Measurements from ENCODE around the gene VIPR1.
"Not testable (repeated sequence)": the region's sequence is repeated elsewhere in the genome, so short reads cannot be mapped to it uniquely, and the experiment has no call there.

VIPR1 gene

GRCh38 chr3:42535981-42536784 lies 33.7 kb downstream of the VIPR1 start:
- no peak for DNase-seq

GRCh38 chr3:42537350-42537749 lies 34.9 kb downstream of the VIPR1 start:
- no peak for DNase-seq

- peak; percentile 32 for DNase-seq
Measured at GRCh38 chr3:42539871-42540714, 37.6 kb downstream of the VIPR1 start.

GRCh38 chr3:42541079-42541478 lies 38.6 kb downstream of the VIPR1 start:
- DNase-seq, result no peak

- no peak for DNase-seq
Measured at GRCh38 chr3:42544492-42545283, 42.2 kb downstream of the VIPR1 start.

GRCh38 chr3:42545284-42545900 lies 42.9 kb downstream of the VIPR1 start:
- no peak for DNase-seq

GRCh38 chr3:42546691-42547213 lies 44.3 kb downstream of the VIPR1 start:
- DNase-seq, result no peak

GRCh38 chr3:42547401-42547945 lies 45.0 kb downstream of the VIPR1 start:
- peak; percentile 72 for DNase-seq

- no peak for DNase-seq
Measured at GRCh38 chr3:42549131-42549530, 46.7 kb downstream of the VIPR1 start.

- DNase-seq, result no peak
Measured at GRCh38 chr3:42550250-42550649, 47.8 kb downstream of the VIPR1 start.

GRCh38 chr3:42552830-42553229 lies 50.4 kb downstream of the VIPR1 start:
- DNase-seq, result no peak

- DNase-seq, result no peak
Measured at GRCh38 chr3:42556089-42556632, 53.7 kb downstream of the VIPR1 start.

GRCh38 chr3:42556817-42557216 lies 54.4 kb downstream of the VIPR1 start:
- not testable (repeated sequence) for DNase-seq

- no peak for DNase-seq
Measured at GRCh38 chr3:42557854-42558253, 55.4 kb downstream of the VIPR1 start.

GRCh38 chr3:42562047-42562907 lies 59.8 kb downstream of the VIPR1 start:
- no peak for DNase-seq

- DNase-seq, result no peak
Measured at GRCh38 chr3:42569593-42570142, 67.2 kb downstream of the VIPR1 start.

GRCh38 chr3:42572278-42572677 lies 69.8 kb downstream of the VIPR1 start:
- no peak for DNase-seq

GRCh38 chr3:42575137-42575741 lies 72.8 kb downstream of the VIPR1 start:
- no peak for DNase-seq

GRCh38 chr3:42578054-42578453 lies 75.6 kb downstream of the VIPR1 start:
- DNase-seq, result no peak

GRCh38 chr3:42579346-42579745 lies 76.9 kb downstream of the VIPR1 start:
- DNase-seq, result not testable (repeated sequence)
